Neural cell (in vitro differentiated cells): ENCODE measurements around the gene DTD2.

Source experiments
- CTCF ChIP-seq: fragments of 450-650 bp; IDR thresholded peaks from 2 replicates; pipeline ENCODE4 v1.5.1; 2014; ENCODE audit warnings: antibody characterized with exemption, mild to moderate bottlenecking, moderate library complexity; ENCODE audit not compliant: poor library complexity, severe bottlenecking
- EZH2 ChIP-seq: fragments of 200-600, 300-800 bp; shearing (Covaris generic), sonication (generic); IDR thresholded peaks from 2 replicates; pipeline ENCODE4 v1.6.1; 2014; ENCODE audit warnings: antibody characterized with exemption, low read length, borderline replicate concordance, mild to moderate bottlenecking; ENCODE audit not compliant: insufficient read depth, poor library complexity, severe bottlenecking
- POLR2AphosphoS5 ChIP-seq: IDR thresholded peaks from 2 replicates; pipeline ENCODE4 v1.6.1; 2012
- RAD21 ChIP-seq: fragments of 450-650 bp; conservative IDR thresholded peaks from 2 replicates; pipeline ENCODE4 v1.6.1; 2014; ENCODE audit warnings: antibody characterized with exemption, mild to moderate bottlenecking, moderate library complexity
- SMC3 ChIP-seq: fragments of 450-650 bp; conservative IDR thresholded peaks from 2 replicates; pipeline ENCODE4 v1.6.1; 2014; ENCODE audit warnings: antibody characterized with exemption, mild to moderate bottlenecking, moderate library complexity; ENCODE audit not compliant: poor library complexity
- TAF1 ChIP-seq: IDR thresholded peaks from 2 replicates; pipeline ENCODE4 v1.6.1; 2012; ENCODE audit warnings: low read depth

- TF ChIP-seq CTCF (no peak), POLR2AphosphoS5 (no peak), RAD21 (no peak), EZH2 (no peak), TAF1 (no peak), SMC3 (no peak)
Measured at GRCh38 chr14:31461545-31461944, 4.2 kb upstream of the DTD2 start.
